BJ (cell line): Measurements from ENCODE around the gene EIF4A3. TPM values are rescaled to one million over a fixed set of nuclear protein-coding genes. Genes with fewer than 3 reads are reported as not detected.

Experiments used
- CTCF ChIA-PET: fragments of 350-600 bp; formaldehyde crosslinking; extraction: SDS; loops from one replicate; lab custom pipeline; 2021; ENCODE audit warnings: antibody characterized with exemption, inconsistent platforms; lab: Yijun Ruan, JAX
- POLR2A ChIA-PET: fragments of 300-600 bp; sonication (Branson Sonifier 250); formaldehyde crosslinking; extraction: SDS; loops from one replicate; lab custom pipeline; 2021; ENCODE audit warnings: antibody characterized with exemption; lab: Charles Lee
- DNase-seq: peaks from one replicate; pipeline ENCODE4 v3.0.0-alpha.2; 2011; ENCODE audit warnings: low read depth
- H3K27me3 ChIP-seq: 2 replicates; pipeline ENCODE4 v1.6.0; 2011; ENCODE audit warnings: low read length; ENCODE audit not compliant: control insufficient read depth, insufficient read depth
- H3K36me3 ChIP-seq: 2 replicates; pipeline ENCODE4 v1.5.1; 2011; ENCODE audit warnings: low read length; ENCODE audit not compliant: control insufficient read depth, insufficient read depth
- H3K4me3 ChIP-seq: 2 replicates; pipeline ENCODE4 v1.5.1; 2011; ENCODE audit warnings: low read depth, mild to moderate bottlenecking, control low read depth, low read length
- polyA plus RNA-seq: library from polyadenylated mRNA; depleted of rRNA; stranded (reverse); fragments of >200 nt; gene quantifications from 2 replicates; pipeline ENCODE4 v1.2.3, GENCODE V29; 2011
- TF ChIP-seq, protein P1 (sequence below): IDR thresholded peaks from 2 replicates; pipeline ENCODE4 v1.5.1; 2011; ENCODE audit warnings: low read depth, mild to moderate bottlenecking, control low read depth, inconsistent platforms, low read length, moderate library complexity; ENCODE audit not compliant: insufficient read depth

Gene EIF4A3
- polyA plus RNA-seq, 1 experiment: 89.4 TPM

DNA sequence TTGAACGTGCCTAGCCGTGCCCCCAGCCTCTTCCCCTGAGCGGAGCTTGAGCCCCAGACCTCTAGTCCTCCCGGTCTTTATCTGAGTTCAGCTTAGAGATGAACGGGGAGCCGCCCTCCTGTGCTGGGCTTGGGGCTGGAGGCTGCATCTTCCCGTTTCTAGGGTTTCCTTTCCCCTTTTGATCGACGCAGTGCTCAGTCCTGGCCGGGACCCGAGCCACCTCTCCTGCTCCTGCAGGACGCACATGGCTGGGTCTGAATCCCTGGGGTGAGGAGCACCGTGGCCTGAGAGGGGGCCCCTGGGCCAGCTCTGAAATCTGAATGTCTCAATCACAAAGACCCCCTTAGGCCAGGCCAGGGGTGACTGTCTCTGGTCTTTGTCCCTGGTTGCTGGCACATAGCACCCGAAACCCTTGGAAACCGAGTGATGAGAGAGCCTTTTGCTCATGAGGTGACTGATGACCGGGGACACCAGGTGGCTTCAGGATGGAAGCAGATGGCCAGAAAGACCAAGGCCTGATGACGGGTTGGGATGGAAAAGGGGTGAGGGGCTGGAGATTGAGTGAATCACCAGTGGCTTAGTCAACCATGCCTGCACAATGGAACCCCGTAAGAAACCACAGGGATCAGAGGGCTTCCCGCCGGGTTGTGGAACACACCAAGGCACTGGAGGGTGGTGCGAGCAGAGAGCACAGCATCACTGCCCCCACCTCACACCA is 44.8 kb downstream of the EIF4A3 start:
- peak overlapping the region; percentile 81 for H3K4me3 ChIP-seq
- H3K36me3 ChIP-seq: no peaks in the 10 kb centered on the region
- DNase-seq: no peak
- TF ChIP-seq, protein P1, sequence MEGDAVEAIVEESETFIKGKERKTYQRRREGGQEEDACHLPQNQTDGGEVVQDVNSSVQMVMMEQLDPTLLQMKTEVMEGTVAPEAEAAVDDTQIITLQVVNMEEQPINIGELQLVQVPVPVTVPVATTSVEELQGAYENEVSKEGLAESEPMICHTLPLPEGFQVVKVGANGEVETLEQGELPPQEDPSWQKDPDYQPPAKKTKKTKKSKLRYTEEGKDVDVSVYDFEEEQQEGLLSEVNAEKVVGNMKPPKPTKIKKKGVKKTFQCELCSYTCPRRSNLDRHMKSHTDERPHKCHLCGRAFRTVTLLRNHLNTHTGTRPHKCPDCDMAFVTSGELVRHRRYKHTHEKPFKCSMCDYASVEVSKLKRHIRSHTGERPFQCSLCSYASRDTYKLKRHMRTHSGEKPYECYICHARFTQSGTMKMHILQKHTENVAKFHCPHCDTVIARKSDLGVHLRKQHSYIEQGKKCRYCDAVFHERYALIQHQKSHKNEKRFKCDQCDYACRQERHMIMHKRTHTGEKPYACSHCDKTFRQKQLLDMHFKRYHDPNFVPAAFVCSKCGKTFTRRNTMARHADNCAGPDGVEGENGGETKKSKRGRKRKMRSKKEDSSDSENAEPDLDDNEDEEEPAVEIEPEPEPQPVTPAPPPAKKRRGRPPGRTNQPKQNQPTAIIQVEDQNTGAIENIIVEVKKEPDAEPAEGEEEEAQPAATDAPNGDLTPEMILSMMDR: no peak
- CTCF ChIA-PET: interaction anchor here (0.6 to 2.9 kb wide), 54 partner anchors 8 to 938 kb away, joined by 3 to 42 read pairs (median 4); no protein-coding TSS in a partner anchor
- POLR2A ChIA-PET: interaction anchor here (0.6 kb wide), 1 partner anchor 67 kb away, joined by 4 read pairs; no protein-coding TSS in a partner anchor
- no peaks in the 10 kb centered on the region for H3K27me3 ChIP-seq

DNA sequence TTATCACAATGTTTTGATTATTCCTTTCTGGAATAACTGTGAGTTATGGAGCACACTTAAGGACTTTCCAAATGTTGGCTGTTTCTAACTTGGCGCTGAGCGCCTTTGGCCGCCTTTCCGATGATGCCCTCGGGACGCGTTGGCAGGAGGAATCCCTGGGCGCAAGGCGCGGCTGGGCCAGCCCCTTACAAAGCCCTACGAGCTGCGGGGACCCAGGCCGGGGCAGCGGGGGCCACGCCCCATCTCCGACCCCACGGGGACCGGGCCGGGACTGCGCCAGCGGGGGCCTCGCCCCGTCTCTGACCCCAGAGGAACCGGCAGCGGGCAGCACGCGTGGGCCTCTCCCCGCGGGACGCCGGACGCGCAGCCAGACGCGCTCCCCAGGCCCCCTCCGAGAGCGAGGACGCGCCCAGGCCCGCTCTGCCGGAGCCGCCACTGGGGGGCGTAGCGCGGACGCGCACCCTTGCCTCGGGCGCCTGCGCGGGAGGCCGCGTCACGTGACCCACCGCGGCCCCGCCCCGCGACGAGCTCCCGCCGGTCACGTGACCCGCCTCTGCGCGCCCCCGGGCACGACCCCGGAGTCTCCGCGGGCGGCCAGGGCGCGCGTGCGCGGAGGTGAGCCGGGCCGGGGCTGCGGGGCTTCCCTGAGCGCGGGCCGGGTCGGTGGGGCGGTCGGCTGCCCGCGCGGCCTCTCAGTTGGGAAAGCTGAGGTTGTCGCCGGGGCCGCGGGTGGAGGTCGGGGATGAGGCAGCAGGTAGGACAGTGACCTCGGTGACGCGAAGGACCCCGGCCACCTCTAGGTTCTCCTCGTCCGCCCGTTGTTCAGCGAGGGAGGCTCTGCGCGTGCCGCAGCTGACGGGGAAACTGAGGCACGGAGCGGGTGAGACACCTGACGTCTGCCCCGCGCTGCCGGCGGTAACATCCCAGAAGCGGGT is 45.6 kb downstream of the EIF4A3 start, which contains the start of gene GAA:
TSS of gene GAA (plus strand) at position 571 of the 935 bp plus-strand sequence. CDS start 3,006 bp downstream, outside the sequence.
- TF ChIP-seq, protein P1: peak; percentile 38
- POLR2A ChIA-PET: interaction anchor here (0.6 kb wide), 3 partner anchors 14 to 140 kb away, joined by 3 to 4 read pairs (median 4); no protein-coding TSS in a partner anchor
- DNase-seq: no peak
- H3K27me3 ChIP-seq: no peaks in the 10 kb centered on the region
- CTCF ChIA-PET: interaction anchor here (0.6 to 2.9 kb wide), 55 partner anchors 8 to 939 kb away, joined by 3 to 42 read pairs (median 4); no protein-coding TSS in a partner anchor
- H3K4me3 ChIP-seq: peak within 1 kb of the TSS; percentile 81
- no peaks in the 10 kb centered on the region for H3K36me3 ChIP-seq

DNA sequence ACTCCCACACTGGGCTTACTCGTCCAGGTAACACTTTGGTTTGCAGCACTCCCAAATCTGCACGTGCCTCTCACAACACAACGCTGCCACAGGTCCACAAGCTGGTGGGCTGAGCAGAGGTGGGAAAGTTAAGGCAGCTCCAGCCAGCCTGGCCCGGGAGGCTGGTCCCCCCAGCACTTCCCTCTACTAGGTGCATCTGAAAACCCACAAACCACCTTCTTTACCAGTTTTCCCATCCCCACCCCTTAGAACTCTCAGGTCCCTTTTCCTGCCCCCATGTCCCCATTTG is 46.9 kb downstream of the EIF4A3 start:
- CTCF ChIA-PET: interaction anchor here (0.7 to 2.9 kb wide), 6 partner anchors 15 to 293 kb away, joined by 3 to 42 read pairs (median 9); no protein-coding TSS in a partner anchor
- TF ChIP-seq, protein P1: no peak
- POLR2A ChIA-PET: no interaction called here
- H3K4me3 ChIP-seq: no peak overlapping the region
- H3K36me3 ChIP-seq: no peaks in the 10 kb centered on the region
- DNase-seq: no peak
- no peaks in the 10 kb centered on the region for H3K27me3 ChIP-seq

DNA sequence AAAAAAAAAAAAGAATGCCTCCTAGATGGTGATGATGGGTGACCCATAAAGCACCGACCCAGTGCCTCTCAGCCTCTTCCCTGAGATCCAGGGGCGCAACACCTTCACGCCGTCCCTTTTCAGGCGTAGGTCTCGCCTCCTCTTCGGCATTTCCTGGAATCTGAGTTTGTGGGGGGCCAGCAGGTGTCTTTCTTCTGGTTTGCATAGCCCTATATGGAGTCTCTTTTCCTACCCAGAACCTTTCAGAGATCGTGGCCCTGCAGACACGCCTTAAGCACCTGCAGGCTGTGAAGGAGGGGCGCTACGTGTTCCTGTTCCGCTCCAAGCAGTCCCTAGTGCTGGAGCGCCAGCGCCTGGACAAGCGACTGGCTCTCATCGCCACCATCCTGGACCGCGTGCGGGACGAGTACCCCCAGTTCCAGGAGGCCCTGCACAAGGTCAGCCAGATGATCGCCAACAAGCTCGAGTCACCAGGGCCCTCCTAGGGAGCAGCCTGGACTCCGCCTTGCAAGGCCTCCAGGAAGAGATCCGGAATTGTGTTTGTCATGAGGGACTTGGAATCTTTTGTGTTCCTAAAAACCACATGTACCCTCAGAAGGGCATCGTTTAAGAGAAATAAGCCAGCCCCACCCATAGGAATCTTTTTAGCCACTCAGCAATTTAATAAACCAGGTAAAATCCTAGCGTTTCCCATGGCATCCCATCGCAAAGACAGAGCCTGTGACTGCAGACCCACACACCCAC is 47.5 kb downstream of the EIF4A3 start:
- no peaks in the 10 kb centered on the region for H3K36me3 ChIP-seq
- CTCF ChIA-PET: interaction anchor here (0.7 to 2.9 kb wide), 3 partner anchors 14 to 55 kb away, joined by 3 to 42 read pairs (median 11); no protein-coding TSS in a partner anchor
- POLR2A ChIA-PET: no interaction called here
- no peaks in the 10 kb centered on the region for H3K27me3 ChIP-seq
- H3K4me3 ChIP-seq: no peak overlapping the region
- DNase-seq: no peak
- TF ChIP-seq, protein P1: no peak
